Glomerular endothelial cell (primary cell): ENCODE results near the gene NSDHL. TPM values are rescaled to one million over a fixed set of nuclear protein-coding genes. Genes with fewer than 3 reads are reported as not detected.
"Not testable (repeated sequence)": the region's sequence is repeated elsewhere in the genome, so short reads cannot be mapped to it uniquely, and the experiment has no call there.

Experiments
- DNase-seq: peaks from one replicate; pipeline ENCODE4 v3.0.0-alpha.2; 2011; ENCODE audit warnings: low read depth, low spot score; ENCODE audit errors: extremely low read depth
- total RNA-seq: library from RNA; depleted of rRNA; stranded (reverse); fragments of >200 nt; gene quantifications from 2 replicates; pipeline ENCODE4 v1.2.3, GENCODE V29; 2015

The NSDHL gene
- total RNA-seq, result 21.5 and 23.4 TPM in 2 replicates

GRCh38 chrX:152830312-152831305 is at the start of gene NSDHL, which contains the start of gene CETN2:
Gene NSDHL, plus strand, starts transcription at chrX:152831063. Its CDS starts 15,262 bp downstream, at chrX:152846325.
Gene CETN2, minus strand, starts transcription at chrX:152830757. Its CDS starts 47 bp downstream, at chrX:152830710.
- DNase-seq, result peak; percentile 42

GRCh38 chrX:152787062-152787461 is 43.8 kb upstream of the NSDHL start:
- not testable (repeated sequence) for DNase-seq

- no peak for DNase-seq
Observed at GRCh38 chrX:152798945-152799344, 31.9 kb upstream of the NSDHL start.

- no peak for DNase-seq
Observed at GRCh38 chrX:152806035-152806434, 24.8 kb upstream of the NSDHL start.

- DNase-seq, result no peak
Observed at GRCh38 chrX:152810403-152810802, 20.5 kb upstream of the NSDHL start.

GRCh38 chrX:152813206-152813605 is 17.7 kb upstream of the NSDHL start:
- DNase-seq, result no peak

GRCh38 chrX:152814048-152814447 is 16.8 kb upstream of the NSDHL start:
- no peak for DNase-seq

GRCh38 chrX:152817078-152817764 is 13.6 kb upstream of the NSDHL start:
- DNase-seq, result no peak

GRCh38 chrX:152818356-152818755 is 12.5 kb upstream of the NSDHL start:
- DNase-seq, result no peak

- no peak for DNase-seq
Observed at GRCh38 chrX:152819266-152819665, 11.6 kb upstream of the NSDHL start.

- DNase-seq, result no peak
Observed at GRCh38 chrX:152819732-152820131, 11.1 kb upstream of the NSDHL start.

GRCh38 chrX:152821145-152821765 is 9.6 kb upstream of the NSDHL start:
- no peak for DNase-seq

GRCh38 chrX:152822383-152823086 is 8.3 kb upstream of the NSDHL start:
- DNase-seq, result no peak

- DNase-seq, result no peak
Observed at GRCh38 chrX:152823657-152824056, 7.2 kb upstream of the NSDHL start.

GRCh38 chrX:152824841-152825374 is 6.0 kb upstream of the NSDHL start:
- DNase-seq, result no peak

- no peak for DNase-seq
Observed at GRCh38 chrX:152831391-152831790, 528 bp downstream of the NSDHL start.

- DNase-seq, result no peak
Observed at GRCh38 chrX:152832520-152832919, 1.7 kb downstream of the NSDHL start.

GRCh38 chrX:152833378-152833777 is 2.5 kb downstream of the NSDHL start:
- DNase-seq, result no peak

GRCh38 chrX:152835470-152835869 is 4.6 kb downstream of the NSDHL start:
- not testable (repeated sequence) for DNase-seq

- no peak for DNase-seq
Observed at GRCh38 chrX:152842772-152843338, 12.0 kb downstream of the NSDHL start.
